HG03139 (cell line): Measurements from ENCODE around the gene SLC35G6.
"Not testable (repeated sequence)": the region's sequence is repeated elsewhere in the genome, so short reads cannot be mapped to it uniquely, and the experiment has no call there.

Experiments
- ATAC-seq: cut with Tn5 transposase; IDR thresholded peaks from one replicate; pipeline ENCODE4 v1.9.1; 2021; ENCODE audit not compliant: unreplicated experiment

Gene SLC35G6

GRCh38 chr17:7481275-7481674 is at the start of gene SLC35G6:
TSS of gene SLC35G6 (plus strand) at chr17:7481446. CDS start at chr17:7481517, 71 bp downstream.
- ATAC-seq: not testable (repeated sequence)

- no peak for ATAC-seq
These were observed 49.0 kb upstream of the SLC35G6 start for GRCh38 chr17:7432296-7432695.

GRCh38 chr17:7435676-7436555 is 45.3 kb upstream of the SLC35G6 start:
- peak; percentile 20 for ATAC-seq

GRCh38 chr17:7436556-7437368 is 44.5 kb upstream of the SLC35G6 start:
- ATAC-seq: no peak

GRCh38 chr17:7437369-7437863 is 43.8 kb upstream of the SLC35G6 start:
- no peak for ATAC-seq

- no peak for ATAC-seq
These were observed 43.2 kb upstream of the SLC35G6 start for GRCh38 chr17:7437950-7438614.

GRCh38 chr17:7438656-7439460 is 42.4 kb upstream of the SLC35G6 start:
- no peak for ATAC-seq

GRCh38 chr17:7439462-7440112 is 41.7 kb upstream of the SLC35G6 start, which contains the start of gene FGF11:
TSS of gene FGF11 (plus strand) at chr17:7439512. CDS start at chr17:7439621, 109 bp downstream.
- no peak for ATAC-seq

- no peak for ATAC-seq
These were observed 41.0 kb upstream of the SLC35G6 start for GRCh38 chr17:7440113-7440833.

- ATAC-seq: no peak
These were observed 40.4 kb upstream of the SLC35G6 start for GRCh38 chr17:7440834-7441195.

- no peak for ATAC-seq
These were observed 40.0 kb upstream of the SLC35G6 start for GRCh38 chr17:7441266-7441665.

- ATAC-seq: no peak
These were observed 39.1 kb upstream of the SLC35G6 start for GRCh38 chr17:7442142-7442541.

GRCh38 chr17:7443499-7444485 is 37.5 kb upstream of the SLC35G6 start:
- ATAC-seq: no peak

GRCh38 chr17:7444682-7445618 is 36.3 kb upstream of the SLC35G6 start, which contains the start of gene CHRNB1:
TSS of gene CHRNB1 (plus strand) at chr17:7445061. CDS start at chr17:7445128, 67 bp downstream.
- no peak for ATAC-seq

GRCh38 chr17:7445619-7445968 is 35.7 kb upstream of the SLC35G6 start:
- no peak for ATAC-seq

- no peak for ATAC-seq
These were observed 32.8 kb upstream of the SLC35G6 start for GRCh38 chr17:7448461-7448860.
